GM12878 (cell line): ENCODE data around the gene TMC8. TPM values are rescaled to one million over a fixed set of nuclear protein-coding genes. Genes with fewer than 3 reads are reported as not detected.

Experiments
- BCL3 ChIP-seq: IDR thresholded peaks from 2 replicates; pipeline ENCODE4 v1.6.1; 2011; ENCODE audit warnings: borderline replicate concordance, low read depth, mild to moderate bottlenecking, moderate library complexity, low read length; ENCODE audit not compliant: insufficient read depth, poor library complexity, severe bottlenecking
- BRCA1 ChIP-seq: IDR thresholded peaks from 2 replicates; pipeline ENCODE4 v1.6.1; 2011; ENCODE audit warnings: low read depth, low read length, improper control_type of control experiment
- CEBPB ChIP-seq, 2 experiments: fragments of 150-350 bp in 1 of 2; IDR thresholded peaks; 2 replicates each; pipeline ENCODE4 v1.6.1; 2012 to 2014; ENCODE audit warnings: low read depth in 2 of 2, low read length in 2 of 2, borderline replicate concordance in 1 of 2, inconsistent platforms in 1 of 2
- CTCF ChIP-seq, 3 experiments: IDR thresholded peaks in 2 of 3; conservative IDR thresholded peaks in 1 of 3; 2 replicates each; pipeline ENCODE4 v1.5.1; 2011; ENCODE audit warnings: low read depth in 3 of 3, low read length in 3 of 3, mild to moderate bottlenecking in 3 of 3, control low read depth in 2 of 3, moderate library complexity in 2 of 3, inconsistent platforms in 1 of 3, mixed read lengths in 1 of 3; ENCODE audit not compliant: control insufficient read depth in 2 of 3, insufficient read depth in 1 of 3; ENCODE audit errors: extremely low read depth in 1 of 3
- FOXM1 ChIP-seq: IDR thresholded peaks from 2 replicates; pipeline ENCODE4 v1.6.1; 2012; ENCODE audit warnings: low read depth, mild to moderate bottlenecking, inconsistent platforms, low read length, moderate library complexity
- IKZF2 ChIP-seq, 2 experiments: fragments of 450-650 bp; IDR thresholded peaks; 2 replicates each; pipeline ENCODE4 v1.6.1; 2017; ENCODE audit warnings: mild to moderate bottlenecking in 2 of 2, moderate library complexity in 2 of 2
- KAT2A ChIP-seq: conservative IDR thresholded peaks from 2 replicates; pipeline ENCODE4 v1.6.1; 2011; ENCODE audit warnings: low read depth, low read length; ENCODE audit not compliant: control insufficient read depth
- KDM1A ChIP-seq: fragments of 200-600 bp; sonication (generic); IDR thresholded peaks from 2 replicates; pipeline ENCODE4 v1.6.1; 2016; ENCODE audit warnings: borderline replicate concordance
- KLF5 ChIP-seq: fragments of 450-650 bp; IDR thresholded peaks from 2 replicates; pipeline ENCODE4 v1.6.1; 2014; ENCODE audit warnings: mild to moderate bottlenecking; ENCODE audit not compliant: partially characterized antibody
- PML ChIP-seq: IDR thresholded peaks from 2 replicates; pipeline ENCODE4 v1.6.1; 2012; ENCODE audit warnings: low read length, inconsistent platforms
- POLR2AphosphoS5 ChIP-seq: IDR thresholded peaks from 2 replicates; pipeline ENCODE4 v1.6.1; 2011; ENCODE audit warnings: mild to moderate bottlenecking, low read length, inconsistent platforms
- RAD21 ChIP-seq: IDR thresholded peaks from 2 replicates; pipeline ENCODE4 v1.6.1; 2011; ENCODE audit warnings: mild to moderate bottlenecking, low read depth, low read length, moderate library complexity; ENCODE audit not compliant: insufficient read depth
- SIN3A ChIP-seq: IDR thresholded peaks from 2 replicates; pipeline ENCODE4 v1.6.1; 2012; ENCODE audit warnings: low read depth, low read length, improper control_type of control experiment
- SMARCA5 ChIP-seq: fragments of 450-650 bp; IDR thresholded peaks from 2 replicates; pipeline ENCODE4 v1.6.1; 2017; ENCODE audit warnings: mild to moderate bottlenecking
- SMC3 ChIP-seq: IDR thresholded peaks from 2 replicates; pipeline ENCODE4 v1.6.1; 2011; ENCODE audit warnings: low read length, improper control_type of control experiment, borderline replicate concordance
- TCF7 ChIP-seq: IDR thresholded peaks from 2 replicates; pipeline ENCODE4 v1.6.1; 2014; ENCODE audit warnings: antibody characterized with exemption, borderline replicate concordance
- ZNF384 ChIP-seq: IDR thresholded peaks from 2 replicates; pipeline ENCODE4 v1.6.1; 2012; ENCODE audit warnings: low read depth, mild to moderate bottlenecking, low read length, improper control_type of control experiment, borderline replicate concordance
- ZSCAN29 ChIP-seq: fragments of 450-650 bp; IDR thresholded peaks from 2 replicates; pipeline ENCODE4 v1.6.1; 2017; ENCODE audit warnings: mild to moderate bottlenecking, moderate library complexity
- ZZZ3 ChIP-seq: IDR thresholded peaks from 2 replicates; pipeline ENCODE4 v1.6.1; 2011; ENCODE audit warnings: low read depth; ENCODE audit not compliant: control insufficient read depth, insufficient read length
- polyA plus RNA-seq, 11 experiments: library from polyadenylated mRNA; depleted of rRNA in 4 of 11; unstranded in 6 of 11; stranded (reverse) in 5 of 11; fragments of >200 nt; fragmentation: Nextera tagmentation in 4 of 11; fragmentation: Illumina TruSeq in 1 of 11; extraction: Ambion mirVana in 4 of 11; extraction: Trizol in 1 of 11; gene quantifications; 1 replicate in 1 of 11; 2 replicates in 10 of 11; pipeline versions ENCODE4 v1.2.1 to v1.2.3, GENCODE V29; 2011 to 2016; ENCODE audit warnings: inconsistent platforms in 2 of 11, missing spikeins in 2 of 11, low read depth in 1 of 11
- total RNA-seq, 4 experiments: library from RNA; depleted of rRNA in 3 of 4; stranded (reverse); fragments of >200 nt in 3 of 4; fragmentation: Illumina TruSeq in 1 of 4; extraction: Trizol in 1 of 4; gene quantifications; 2 replicates each; pipeline versions ENCODE4 v1.2.1 to v1.2.3, GENCODE V29; 2013 to 2021
- TF ChIP-seq, protein P1 (sequence below): fragments of 150-350 bp; IDR thresholded peaks from 2 replicates; pipeline ENCODE4 v1.6.1; 2016; ENCODE audit warnings: low read depth, low read length
- TF ChIP-seq, protein P2 (sequence below): fragments of 450-650 bp; IDR thresholded peaks from 2 replicates; pipeline ENCODE4 v1.6.1; 2017; ENCODE audit warnings: mild to moderate bottlenecking, low read depth, inconsistent platforms; ENCODE audit not compliant: poor library complexity, severe bottlenecking

Gene TMC8
- total and polyA plus RNA-seq, 10 of the 15 experiments (the other 5 are each of a cell fraction or from before 2014, with no cell fraction given): 2.7 to 128 (median 40.0) TPM

GRCh38 chr17:78154903-78155811 is 24.6 kb downstream of the TMC8 start (continued):
- no peak for TF ChIP-seq RAD21
- no peak for TF ChIP-seq ZNF384
- TF ChIP-seq BRCA1: no peak
- TF ChIP-seq IKZF2 (IDR thresholded peaks at IDR 0.05): peak; percentile 18 to 71; a peak in 2 of 4 replicates
- TF ChIP-seq ZSCAN29: no peak
- TF ChIP-seq FOXM1: peak; percentile 85
- TF ChIP-seq SIN3A: no peak
- TF ChIP-seq ZZZ3: no peak
- TF ChIP-seq CTCF (IDR thresholded peaks at IDR 0.05 in 2 of 3, conservative IDR thresholded peaks at IDR 0.05 in 1 of 3; ENCODE audit: control insufficient read depth in 2 of 3, extremely low read depth in 1 of 3, insufficient read depth in 1 of 3, low read depth in 3 of 3, low read length in 3 of 3): no peak
- no peak for TF ChIP-seq CEBPB (IDR thresholded peaks at IDR 0.05; ENCODE audit: borderline replicate concordance in 1 of 2, low read depth in 2 of 2, low read length in 2 of 2)
- TF ChIP-seq SMC3: no peak
- TF ChIP-seq BCL3: no peak
- TF ChIP-seq KLF5: peak; percentile 99
- TF ChIP-seq, protein P1, sequence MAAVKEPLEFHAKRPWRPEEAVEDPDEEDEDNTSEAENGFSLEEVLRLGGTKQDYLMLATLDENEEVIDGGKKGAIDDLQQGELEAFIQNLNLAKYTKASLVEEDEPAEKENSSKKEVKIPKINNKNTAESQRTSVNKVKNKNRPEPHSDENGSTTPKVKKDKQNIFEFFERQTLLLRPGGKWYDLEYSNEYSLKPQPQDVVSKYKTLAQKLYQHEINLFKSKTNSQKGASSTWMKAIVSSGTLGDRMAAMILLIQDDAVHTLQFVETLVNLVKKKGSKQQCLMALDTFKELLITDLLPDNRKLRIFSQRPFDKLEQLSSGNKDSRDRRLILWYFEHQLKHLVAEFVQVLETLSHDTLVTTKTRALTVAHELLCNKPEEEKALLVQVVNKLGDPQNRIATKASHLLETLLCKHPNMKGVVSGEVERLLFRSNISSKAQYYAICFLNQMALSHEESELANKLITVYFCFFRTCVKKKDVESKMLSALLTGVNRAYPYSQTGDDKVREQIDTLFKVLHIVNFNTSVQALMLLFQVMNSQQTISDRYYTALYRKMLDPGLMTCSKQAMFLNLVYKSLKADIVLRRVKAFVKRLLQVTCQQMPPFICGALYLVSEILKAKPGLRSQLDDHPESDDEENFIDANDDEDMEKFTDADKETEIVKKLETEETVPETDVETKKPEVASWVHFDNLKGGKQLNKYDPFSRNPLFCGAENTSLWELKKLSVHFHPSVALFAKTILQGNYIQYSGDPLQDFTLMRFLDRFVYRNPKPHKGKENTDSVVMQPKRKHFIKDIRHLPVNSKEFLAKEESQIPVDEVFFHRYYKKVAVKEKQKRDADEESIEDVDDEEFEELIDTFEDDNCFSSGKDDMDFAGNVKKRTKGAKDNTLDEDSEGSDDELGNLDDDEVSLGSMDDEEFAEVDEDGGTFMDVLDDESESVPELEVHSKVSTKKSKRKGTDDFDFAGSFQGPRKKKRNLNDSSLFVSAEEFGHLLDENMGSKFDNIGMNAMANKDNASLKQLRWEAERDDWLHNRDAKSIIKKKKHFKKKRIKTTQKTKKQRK: no peak
- TF ChIP-seq, protein P2, sequence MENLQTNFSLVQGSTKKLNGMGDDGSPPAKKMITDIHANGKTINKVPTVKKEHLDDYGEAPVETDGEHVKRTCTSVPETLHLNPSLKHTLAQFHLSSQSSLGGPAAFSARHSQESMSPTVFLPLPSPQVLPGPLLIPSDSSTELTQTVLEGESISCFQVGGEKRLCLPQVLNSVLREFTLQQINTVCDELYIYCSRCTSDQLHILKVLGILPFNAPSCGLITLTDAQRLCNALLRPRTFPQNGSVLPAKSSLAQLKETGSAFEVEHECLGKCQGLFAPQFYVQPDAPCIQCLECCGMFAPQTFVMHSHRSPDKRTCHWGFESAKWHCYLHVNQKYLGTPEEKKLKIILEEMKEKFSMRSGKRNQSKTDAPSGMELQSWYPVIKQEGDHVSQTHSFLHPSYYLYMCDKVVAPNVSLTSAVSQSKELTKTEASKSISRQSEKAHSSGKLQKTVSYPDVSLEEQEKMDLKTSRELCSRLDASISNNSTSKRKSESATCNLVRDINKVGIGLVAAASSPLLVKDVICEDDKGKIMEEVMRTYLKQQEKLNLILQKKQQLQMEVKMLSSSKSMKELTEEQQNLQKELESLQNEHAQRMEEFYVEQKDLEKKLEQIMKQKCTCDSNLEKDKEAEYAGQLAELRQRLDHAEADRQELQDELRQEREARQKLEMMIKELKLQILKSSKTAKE: peak; percentile 99
- TF ChIP-seq SMARCA5: no peak; the same call in 1 of the 2 replicates
- TF ChIP-seq POLR2AphosphoS5: peak; percentile 86
- TF ChIP-seq KDM1A: no peak
- TF ChIP-seq TCF7: no peak
- TF ChIP-seq KAT2A: no peak
- peak; percentile 87 for TF ChIP-seq PML
